ENCODE measurements around the gene NSG1. TPM values are rescaled to one million over a fixed set of nuclear protein-coding genes. Genes with fewer than 3 reads are reported as not detected.
A peak's percentile ranks its signal among the peaks of the same experiment; 100 is the strongest.

NSG1 gene
- polyA plus RNA-seq, 1 donor from 2014 or later, result 0.69 TPM

DNA sequence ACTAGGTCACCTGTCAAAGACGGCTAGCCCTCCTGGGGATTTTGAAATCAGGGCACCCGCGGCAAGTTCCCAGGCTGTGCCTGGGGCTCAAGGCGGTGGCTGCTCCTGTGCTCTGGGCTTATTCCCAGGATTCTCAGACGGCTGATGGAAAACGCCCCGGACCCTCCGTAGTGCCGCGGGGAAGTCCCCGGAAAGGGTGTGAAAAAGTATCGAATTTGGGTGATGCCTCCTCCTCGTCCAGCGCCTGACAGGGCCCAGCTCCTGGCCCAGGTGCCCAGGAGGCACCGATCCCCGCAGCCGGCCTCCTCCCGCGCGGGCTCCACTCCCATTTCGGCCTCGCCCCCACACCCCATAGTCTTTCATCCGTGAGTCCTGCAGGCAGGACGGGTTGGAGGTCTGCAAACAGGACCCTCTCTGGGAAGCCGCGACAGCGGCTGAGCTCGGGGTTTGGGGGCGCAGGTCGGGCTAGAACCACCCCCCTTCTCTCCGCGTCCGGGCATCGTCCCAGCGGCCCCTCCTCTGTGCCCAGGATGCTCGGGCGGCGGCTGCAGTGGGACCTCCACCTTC, 1.1 kb upstream of the NSG1 start:
- Mint-ChIP-seq H3K4me1 (peaks cover 5 to 11% (median 8%) of the 10 kb centered on the region in 3 donors), H3K4me3 (peak overlapping the region in 1 of 4 donors; percentile 86), H3K27ac (no peak overlapping the region), H3K9me3 (no peaks in the 10 kb centered on the region), H3K36me3 (no peaks in the 10 kb centered on the region), H3K27me3 (peaks cover 44% of the 10 kb centered on the region)

DNA sequence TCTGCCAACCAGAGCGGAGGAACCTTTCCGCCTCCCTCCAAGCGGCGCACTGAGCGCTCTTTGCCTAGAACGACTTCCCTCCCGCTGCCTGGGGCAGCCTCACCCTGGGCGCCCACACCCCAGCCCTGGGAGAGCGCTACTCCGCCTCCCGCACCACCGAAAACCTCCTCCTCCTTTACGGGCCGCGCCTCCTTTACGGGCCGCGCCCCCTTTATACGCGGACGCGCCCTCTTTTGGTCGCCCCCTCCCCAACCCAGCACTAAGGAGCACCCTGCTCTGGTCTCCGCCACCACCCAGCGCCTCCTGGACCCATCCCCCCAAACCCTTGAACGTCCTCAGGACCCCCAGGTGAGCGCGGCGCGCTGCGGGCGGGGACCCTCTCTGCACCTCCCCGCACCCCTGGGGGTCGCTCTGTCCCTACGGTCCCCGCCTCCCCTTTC, 586 bp upstream of the NSG1 start:
- no peak overlapping the region for H3K27ac Mint-ChIP-seq
- H3K36me3 Mint-ChIP-seq, result no peaks in the 10 kb centered on the region
- H3K4me1 Mint-ChIP-seq, result peaks cover 5 to 11% (median 8%) of the 10 kb centered on the region in 3 donors
- H3K27me3 Mint-ChIP-seq, result peaks cover 46% of the 10 kb centered on the region
- peak overlapping the region in 3 of 4 donors; percentile 63 to 90 (median 86) for H3K4me3 Mint-ChIP-seq
- no peaks in the 10 kb centered on the region for H3K9me3 Mint-ChIP-seq

GRCh38 chr4:4387531-4388310, 819 bp downstream of the NSG1 start:
- Mint-ChIP-seq H3K36me3 (no peaks in the 10 kb centered on the region), H3K9me3 (no peaks in the 10 kb centered on the region), H3K4me1 (peaks cover 5 to 9% (median 8%) of the 10 kb centered on the region in 3 donors), H3K27ac (peak overlapping the region in 1 of 3 donors; percentile 16), H3K27me3 (peaks cover 49% of the 10 kb centered on the region), H3K4me3 (peak overlapping the region; percentile 62 to 85 (median 76))

DNA sequence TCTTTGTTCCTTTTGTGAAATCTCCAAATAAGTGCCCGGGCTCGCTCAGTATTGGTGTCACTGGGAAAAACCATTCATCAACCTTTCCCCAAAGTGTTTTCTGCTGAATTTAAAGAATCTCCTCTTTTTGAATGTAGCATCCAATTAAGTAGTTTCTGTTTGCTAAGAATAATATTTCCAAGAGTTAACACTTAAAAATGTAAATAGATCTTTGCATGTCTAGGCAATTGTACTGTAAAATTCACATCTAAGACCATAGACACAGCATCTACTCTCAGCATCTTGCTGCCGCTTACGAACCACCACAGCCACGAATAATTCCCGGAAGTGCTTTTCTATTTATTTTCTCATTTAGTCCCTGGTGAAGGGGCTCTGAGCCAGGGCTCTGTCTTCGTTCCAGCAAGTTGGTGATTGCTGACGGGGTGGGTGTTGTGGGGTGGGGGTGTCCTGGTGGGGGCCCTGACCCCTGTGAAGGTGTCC, 1.4 kb downstream of the NSG1 start:
- Mint-ChIP-seq H3K9me3 (no peaks in the 10 kb centered on the region), H3K4me3 (peak overlapping the region; percentile 62 to 85 (median 76)), H3K36me3 (no peaks in the 10 kb centered on the region), H3K27me3 (peaks cover 49% of the 10 kb centered on the region), H3K4me1 (peaks cover 5 to 9% (median 8%) of the 10 kb centered on the region in 3 donors), H3K27ac (peak overlapping the region in 1 of 3 donors; percentile 16)

DNA sequence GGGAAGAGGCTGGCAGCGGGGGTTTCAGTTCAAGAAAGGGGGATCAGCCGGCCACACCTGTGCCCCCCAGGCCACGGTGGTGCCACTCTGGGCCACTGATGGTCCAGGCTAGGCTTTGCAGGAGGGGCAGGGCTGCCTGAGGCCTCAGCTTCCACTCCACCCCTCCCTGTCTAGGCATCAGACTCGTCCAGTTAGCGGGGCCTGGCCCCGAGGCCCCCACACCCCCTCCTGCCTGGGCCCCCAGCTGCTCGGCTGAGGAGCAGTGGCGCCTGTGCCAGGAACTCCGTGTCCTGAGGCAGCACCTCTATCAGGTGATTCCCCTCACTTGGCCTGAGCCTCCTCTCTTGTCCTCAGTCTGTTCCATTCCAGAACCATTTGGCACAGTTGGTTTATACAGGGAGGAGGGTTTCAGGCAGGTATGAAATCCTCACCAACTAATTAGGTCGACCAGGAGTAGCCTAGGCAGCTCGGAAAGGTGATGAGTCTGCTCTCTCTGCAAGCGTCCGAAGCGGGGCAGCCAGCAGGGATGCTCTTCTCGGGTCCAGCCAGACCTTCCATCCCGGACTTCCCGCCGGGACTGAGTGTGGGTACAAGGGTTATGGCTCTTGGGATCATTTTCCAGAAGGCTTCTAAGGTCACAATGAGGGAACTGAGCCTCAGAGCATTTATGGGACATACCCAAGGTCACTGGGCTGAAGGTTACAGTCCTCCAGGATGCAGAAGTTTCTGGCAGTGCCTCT, 2.1 kb downstream of the NSG1 start:
- Mint-ChIP-seq H3K36me3 (no peaks in the 10 kb centered on the region), H3K4me3 (no peak overlapping the region), H3K9me3 (no peaks in the 10 kb centered on the region), H3K27me3 (peaks cover 53% of the 10 kb centered on the region), H3K4me1 (peaks cover 5 to 9% (median 8%) of the 10 kb centered on the region in 3 donors), H3K27ac (no peak overlapping the region)

GRCh38 chr4:4390046-4390445, 3.1 kb downstream of the NSG1 start:
- no peaks in the 10 kb centered on the region for H3K9me3 Mint-ChIP-seq
- H3K27ac Mint-ChIP-seq, result no peak overlapping the region
- peaks cover 5 to 8% (median 7%) of the 10 kb centered on the region in 3 donors for H3K4me1 Mint-ChIP-seq
- H3K27me3 Mint-ChIP-seq, result peaks cover 44% of the 10 kb centered on the region
- H3K36me3 Mint-ChIP-seq, result no peaks in the 10 kb centered on the region
- no peak overlapping the region for H3K4me3 Mint-ChIP-seq

DNA sequence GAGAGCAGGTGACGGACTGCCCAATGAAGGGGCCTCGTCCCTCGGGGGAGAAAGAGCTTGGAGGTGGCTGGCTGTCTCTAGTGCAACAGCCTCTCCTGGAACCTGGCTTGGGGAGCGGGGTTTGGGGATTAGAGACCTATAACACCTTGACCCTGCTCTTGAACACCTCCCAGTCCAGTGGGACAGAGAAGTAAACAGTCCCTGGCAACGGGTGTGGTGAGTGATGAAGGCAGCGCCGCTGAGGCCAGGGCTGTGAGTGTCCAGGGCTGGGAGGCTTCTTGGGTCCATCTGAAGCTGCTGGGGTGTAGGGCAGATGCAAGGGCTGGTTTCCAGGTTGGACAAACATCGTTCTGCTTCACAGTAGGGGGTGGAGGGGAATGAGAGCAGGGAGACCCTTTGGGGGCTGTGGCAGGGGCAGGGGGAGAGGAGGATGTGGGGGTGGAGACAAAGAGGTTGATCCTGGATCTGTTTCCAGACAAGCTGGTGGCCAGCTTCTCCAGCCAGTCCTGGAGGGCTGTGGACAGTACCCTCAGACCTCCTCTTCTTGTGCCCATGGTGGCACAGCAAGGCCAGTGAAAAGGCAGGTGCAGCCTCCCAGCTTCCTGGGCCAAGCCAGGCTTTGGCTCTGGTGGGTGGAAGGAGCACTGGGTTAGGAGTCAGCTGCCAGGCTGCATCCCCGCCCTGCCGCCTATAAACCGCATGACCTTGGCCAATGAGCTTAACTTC, 3.8 kb downstream of the NSG1 start:
- no peak overlapping the region for H3K27ac Mint-ChIP-seq
- peak overlapping the region in 1 of 4 donors; percentile 10 for H3K4me3 Mint-ChIP-seq
- H3K36me3 Mint-ChIP-seq, result no peaks in the 10 kb centered on the region
- no peaks in the 10 kb centered on the region for H3K9me3 Mint-ChIP-seq
- H3K27me3 Mint-ChIP-seq, result peaks cover 39% of the 10 kb centered on the region
- H3K4me1 Mint-ChIP-seq, result peaks cover 6 to 10% (median 7%) of the 10 kb centered on the region in 3 donors

- H3K4me3 Mint-ChIP-seq, result no peak overlapping the region
- H3K27me3 Mint-ChIP-seq, result peaks cover 34% of the 10 kb centered on the region
- peaks cover 0 to 1% (median 0%) of the 10 kb centered on the region in 3 donors for H3K9me3 Mint-ChIP-seq
- H3K4me1 Mint-ChIP-seq, result peaks cover 7 to 10% (median 8%) of the 10 kb centered on the region in 3 donors
- no peak overlapping the region for H3K27ac Mint-ChIP-seq
- H3K36me3 Mint-ChIP-seq, result no peaks in the 10 kb centered on the region
These were observed 5.0 kb downstream of the NSG1 start for GRCh38 chr4:4391866-4392265.

DNA sequence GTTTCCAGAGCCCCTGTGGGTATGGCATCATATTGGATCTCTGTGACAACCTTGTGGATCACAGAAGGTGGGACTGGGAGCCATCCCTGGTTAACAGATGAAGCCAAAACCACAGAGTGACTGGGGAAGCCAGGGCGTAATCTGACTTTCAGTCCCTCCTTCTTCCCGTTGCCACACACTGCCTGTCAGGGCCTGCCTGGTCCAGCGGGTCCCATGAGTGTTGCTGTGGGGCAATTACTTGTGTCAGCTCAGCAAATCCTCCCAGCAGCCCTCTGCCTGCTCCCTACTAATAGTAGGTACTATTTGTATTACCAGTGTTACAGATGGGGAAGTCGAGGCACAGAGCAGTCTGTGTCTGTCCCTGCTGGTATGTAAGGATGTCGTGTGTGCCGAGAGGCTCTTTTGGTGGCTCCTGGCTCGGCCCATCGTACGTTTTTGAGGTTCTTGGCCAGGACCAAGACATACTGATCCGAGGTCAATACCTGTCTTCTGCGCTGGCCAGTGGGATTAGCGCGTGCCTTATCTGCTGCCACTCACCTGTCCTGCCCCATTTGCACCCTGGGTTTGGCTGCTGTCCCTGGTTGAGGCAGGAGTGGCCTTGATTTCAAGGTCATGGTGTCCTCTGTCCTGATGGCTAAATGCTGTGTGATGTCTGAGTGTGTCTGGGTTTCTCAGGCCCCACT, 5.7 kb downstream of the NSG1 start:
- peaks cover 33% of the 10 kb centered on the region for H3K27me3 Mint-ChIP-seq
- H3K9me3 Mint-ChIP-seq, result peaks cover 0 to 1% (median 0%) of the 10 kb centered on the region in 3 donors
- no peak overlapping the region for H3K4me3 Mint-ChIP-seq
- H3K27ac Mint-ChIP-seq, result no peak overlapping the region
- peaks cover 7 to 10% (median 8%) of the 10 kb centered on the region in 3 donors for H3K4me1 Mint-ChIP-seq
- no peaks in the 10 kb centered on the region for H3K36me3 Mint-ChIP-seq

GRCh38 chr4:4394644-4395043, 7.7 kb downstream of the NSG1 start:
- H3K9me3 Mint-ChIP-seq, result peaks cover 0 to 10% (median 0%) of the 10 kb centered on the region in 3 donors
- no peaks in the 10 kb centered on the region for H3K36me3 Mint-ChIP-seq
- no peak overlapping the region for H3K27ac Mint-ChIP-seq
- peak overlapping the region in 1 of 4 donors; percentile 53 for H3K4me3 Mint-ChIP-seq
- H3K27me3 Mint-ChIP-seq, result peaks cover 20% of the 10 kb centered on the region
- H3K4me1 Mint-ChIP-seq, result peaks cover 0 to 5% (median 3%) of the 10 kb centered on the region in 3 donors

DNA sequence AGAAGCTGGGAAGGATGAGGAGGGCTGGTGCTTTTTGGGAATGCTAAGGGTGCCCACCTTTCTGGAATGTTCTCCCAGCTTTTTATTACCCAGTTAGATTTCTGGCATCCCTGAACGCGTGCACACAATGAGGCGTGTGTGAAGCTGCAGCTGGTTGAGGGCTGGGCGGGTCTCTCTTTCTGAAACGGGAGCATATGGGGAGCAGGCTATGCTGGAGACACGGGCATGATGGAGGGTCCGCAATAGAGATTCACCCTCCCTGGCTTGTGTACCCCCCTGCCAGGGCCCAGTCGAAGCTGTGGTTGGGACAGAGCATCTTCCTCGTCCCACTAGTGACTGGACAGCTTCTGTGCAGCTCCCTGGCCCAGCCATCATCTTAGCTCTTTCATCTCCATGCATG, 8.5 kb downstream of the NSG1 start:
- Mint-ChIP-seq H3K4me3 (no peak overlapping the region), H3K27me3 (peaks cover 24% of the 10 kb centered on the region), H3K4me1 (peaks cover 0 to 5% (median 3%) of the 10 kb centered on the region in 3 donors), H3K27ac (no peak overlapping the region), H3K36me3 (no peaks in the 10 kb centered on the region), H3K9me3 (peaks cover 2 to 10% (median 5%) of the 10 kb centered on the region in 3 donors)

GRCh38 chr4:4395849-4396627, 9.1 kb downstream of the NSG1 start:
- Mint-ChIP-seq H3K4me3 (peak overlapping the region in 3 of 4 donors; percentile 54 to 85 (median 68)), H3K9me3 (peaks cover 2 to 10% (median 8%) of the 10 kb centered on the region in 3 donors), H3K36me3 (no peaks in the 10 kb centered on the region), H3K27me3 (peaks cover 22% of the 10 kb centered on the region), H3K27ac (no peak overlapping the region), H3K4me1 (peaks cover 0 to 5% (median 3%) of the 10 kb centered on the region in 3 donors)
